Ascending aorta (tissue), 2 donors: ENCODE data around the gene TFF3. TPM values are rescaled to one million over a fixed set of nuclear protein-coding genes. Genes with fewer than 3 reads are reported as not detected.
A peak's percentile ranks its signal among the peaks of the same experiment; 100 is the strongest.

ENCODE experiments used
- DNase-seq, 2 donors: peaks; one replicate each; pipeline ENCODE4 v3.0.0-alpha.2; 2019; ENCODE audit warnings: low spot score in 2 of 2
- H3K27ac ChIP-seq, 2 donors: fragments of 200-600 bp; sonication (generic); one replicate each; pipeline ENCODE4 v1.5.1; 2016 to 2017; ENCODE audit warnings: mild to moderate bottlenecking in 1 of 2
- H3K27me3 ChIP-seq: fragments of 200-600 bp; sonication (generic); one replicate; pipeline ENCODE4 v1.5.1; 2017
- H3K36me3 ChIP-seq, 2 donors: fragments of 200-600 bp; sonication (generic); one replicate each; pipeline ENCODE4 v1.5.1; 2016
- H3K4me1 ChIP-seq, 2 donors: fragments of 200-600 bp; sonication (generic); one replicate each; pipeline ENCODE4 v1.5.1; 2016 to 2017; ENCODE audit warnings: mild to moderate bottlenecking in 1 of 2
- H3K4me3 ChIP-seq, 2 donors: fragments of 200-600 bp; sonication (generic); one replicate each; pipeline ENCODE4 v1.5.1; 2016 to 2017; ENCODE audit warnings: mild to moderate bottlenecking in 1 of 2
- H3K9me3 ChIP-seq, 2 donors: fragments of 200-600 bp; sonication (generic); one replicate each; pipeline ENCODE4 v1.5.1; 2016
- intact Hi-C: fragments of 100-400 bp; cut with DNase I; formaldehyde crosslinking; loops from one replicate; pipeline ENCODE4 v1.15.1; 2023
- total RNA-seq: library from RNA; depleted of rRNA; stranded (reverse); fragments of >200 nt; gene quantifications from one replicate; pipeline ENCODE4 v1.1.0, GENCODE V29; 2016
- TF ChIP-seq, protein P1 (sequence below), 3 experiments: fragments of 200-600 bp in 2 of 3; fragments of 450-650 bp in 1 of 3; sonication (generic) in 2 of 3; IDR thresholded peaks; one replicate each; pipeline ENCODE4 v1.5.1; 2016 to 2019; ENCODE audit warnings: antibody characterized with exemption in 3 of 3, mild to moderate bottlenecking in 1 of 3, moderate library complexity in 1 of 3

The TFF3 gene
- total RNA-seq, 1 donor from 2014 or later, result not detected

DNA sequence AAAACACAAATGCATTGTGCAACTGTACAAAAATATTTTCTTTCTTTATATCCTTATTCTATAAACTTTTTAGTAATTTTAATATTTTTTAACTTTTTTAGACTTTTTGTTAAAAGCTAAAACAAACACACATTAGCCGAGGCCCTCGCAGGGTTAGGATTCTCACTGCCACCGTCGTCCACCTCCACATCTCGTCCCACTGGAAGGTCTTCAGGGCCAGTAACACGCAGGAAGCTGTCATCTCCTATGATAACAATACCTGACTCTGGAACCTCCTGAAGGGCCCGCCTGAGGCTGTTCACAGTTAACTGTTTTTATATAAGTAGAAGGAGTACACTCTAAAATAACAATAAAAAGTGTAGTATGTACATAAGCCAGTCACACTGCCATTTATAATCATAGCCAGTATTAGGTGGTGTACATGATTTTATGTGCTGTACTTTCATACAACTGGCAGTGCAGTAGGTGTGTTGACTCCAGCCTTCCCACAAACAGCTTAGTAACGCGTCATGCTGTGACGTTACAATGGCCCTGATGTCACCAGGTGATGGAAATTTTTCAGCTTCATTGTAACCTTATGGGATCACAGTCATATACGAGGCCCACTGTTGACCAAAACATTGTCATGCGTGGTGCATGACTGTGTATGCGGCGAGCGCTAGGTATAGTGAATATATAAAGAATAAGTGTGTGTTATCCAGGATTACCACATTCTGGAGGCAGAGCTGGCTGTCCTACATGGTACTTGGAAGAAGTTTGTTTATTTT lies 26.8 kb upstream of the TFF3 start:
- no peaks in the 10 kb centered on the region for H3K27me3 ChIP-seq
- no peak for DNase-seq

DNA sequence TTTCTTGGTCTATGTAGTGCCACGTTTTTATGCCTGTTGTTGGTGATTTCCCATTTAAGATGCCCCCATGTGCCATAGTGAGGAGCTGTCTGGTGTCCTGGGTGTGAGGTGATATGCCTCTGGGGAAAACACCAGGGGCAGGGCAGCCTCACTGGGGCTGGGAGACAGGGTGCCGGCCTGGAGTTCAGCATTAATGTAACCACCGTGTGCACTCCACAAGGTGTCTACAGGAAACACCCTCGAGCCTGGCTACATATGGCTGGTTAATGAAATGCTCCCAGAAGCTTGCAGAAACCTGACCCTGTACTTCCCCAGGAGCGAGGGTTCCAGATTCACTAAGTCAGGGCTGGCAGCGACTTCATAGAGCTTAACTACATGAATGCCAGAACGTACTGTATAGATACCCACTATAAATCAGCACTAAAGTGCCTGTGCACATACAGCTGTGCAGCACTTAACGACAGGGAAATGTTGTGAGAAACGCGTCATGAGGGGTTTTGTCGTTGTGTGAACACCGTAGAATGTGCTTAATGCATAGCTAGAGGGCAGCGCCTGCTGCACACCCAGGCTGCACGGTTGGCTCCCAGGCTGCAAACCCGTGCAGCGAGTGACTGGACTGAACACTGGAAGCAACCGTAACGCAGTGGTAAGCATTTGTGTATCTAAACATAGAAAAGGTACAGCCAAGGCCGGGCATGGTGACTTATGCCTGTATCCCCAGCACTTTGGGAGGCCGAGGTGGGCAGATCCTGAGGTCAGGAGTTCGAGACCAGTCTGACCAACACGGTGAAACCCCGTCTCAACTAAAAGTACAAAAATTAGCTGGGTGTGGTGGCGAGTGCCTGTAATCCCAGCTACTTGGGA lies 25.2 kb upstream of the TFF3 start:
- no peaks in the 10 kb centered on the region for H3K9me3 ChIP-seq
- H3K36me3 ChIP-seq, result no peaks in the 10 kb centered on the region
- no peak overlapping the region for H3K27ac ChIP-seq
- DNase-seq, result no peak
- H3K4me3 ChIP-seq, result no peak overlapping the region
- TF ChIP-seq, protein P1, sequence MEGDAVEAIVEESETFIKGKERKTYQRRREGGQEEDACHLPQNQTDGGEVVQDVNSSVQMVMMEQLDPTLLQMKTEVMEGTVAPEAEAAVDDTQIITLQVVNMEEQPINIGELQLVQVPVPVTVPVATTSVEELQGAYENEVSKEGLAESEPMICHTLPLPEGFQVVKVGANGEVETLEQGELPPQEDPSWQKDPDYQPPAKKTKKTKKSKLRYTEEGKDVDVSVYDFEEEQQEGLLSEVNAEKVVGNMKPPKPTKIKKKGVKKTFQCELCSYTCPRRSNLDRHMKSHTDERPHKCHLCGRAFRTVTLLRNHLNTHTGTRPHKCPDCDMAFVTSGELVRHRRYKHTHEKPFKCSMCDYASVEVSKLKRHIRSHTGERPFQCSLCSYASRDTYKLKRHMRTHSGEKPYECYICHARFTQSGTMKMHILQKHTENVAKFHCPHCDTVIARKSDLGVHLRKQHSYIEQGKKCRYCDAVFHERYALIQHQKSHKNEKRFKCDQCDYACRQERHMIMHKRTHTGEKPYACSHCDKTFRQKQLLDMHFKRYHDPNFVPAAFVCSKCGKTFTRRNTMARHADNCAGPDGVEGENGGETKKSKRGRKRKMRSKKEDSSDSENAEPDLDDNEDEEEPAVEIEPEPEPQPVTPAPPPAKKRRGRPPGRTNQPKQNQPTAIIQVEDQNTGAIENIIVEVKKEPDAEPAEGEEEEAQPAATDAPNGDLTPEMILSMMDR (IDR thresholded peaks at IDR 0.05), result no peak
- no peaks in the 10 kb centered on the region for H3K27me3 ChIP-seq
- no peaks in the 10 kb centered on the region for H3K4me1 ChIP-seq
- intact Hi-C loops, result no loop called here

More for the DNA sequence above, 26.8 kb upstream of the TFF3 start:
- Histone ChIP-seq H3K27ac (no peak overlapping the region), H3K4me3 (no peak overlapping the region), H3K9me3 (no peaks in the 10 kb centered on the region), H3K36me3 (no peaks in the 10 kb centered on the region), H3K4me1 (no peaks in the 10 kb centered on the region)
- intact Hi-C loops, result no loop called here
- TF ChIP-seq, protein P1 (IDR thresholded peaks at IDR 0.05), result no peak

DNA sequence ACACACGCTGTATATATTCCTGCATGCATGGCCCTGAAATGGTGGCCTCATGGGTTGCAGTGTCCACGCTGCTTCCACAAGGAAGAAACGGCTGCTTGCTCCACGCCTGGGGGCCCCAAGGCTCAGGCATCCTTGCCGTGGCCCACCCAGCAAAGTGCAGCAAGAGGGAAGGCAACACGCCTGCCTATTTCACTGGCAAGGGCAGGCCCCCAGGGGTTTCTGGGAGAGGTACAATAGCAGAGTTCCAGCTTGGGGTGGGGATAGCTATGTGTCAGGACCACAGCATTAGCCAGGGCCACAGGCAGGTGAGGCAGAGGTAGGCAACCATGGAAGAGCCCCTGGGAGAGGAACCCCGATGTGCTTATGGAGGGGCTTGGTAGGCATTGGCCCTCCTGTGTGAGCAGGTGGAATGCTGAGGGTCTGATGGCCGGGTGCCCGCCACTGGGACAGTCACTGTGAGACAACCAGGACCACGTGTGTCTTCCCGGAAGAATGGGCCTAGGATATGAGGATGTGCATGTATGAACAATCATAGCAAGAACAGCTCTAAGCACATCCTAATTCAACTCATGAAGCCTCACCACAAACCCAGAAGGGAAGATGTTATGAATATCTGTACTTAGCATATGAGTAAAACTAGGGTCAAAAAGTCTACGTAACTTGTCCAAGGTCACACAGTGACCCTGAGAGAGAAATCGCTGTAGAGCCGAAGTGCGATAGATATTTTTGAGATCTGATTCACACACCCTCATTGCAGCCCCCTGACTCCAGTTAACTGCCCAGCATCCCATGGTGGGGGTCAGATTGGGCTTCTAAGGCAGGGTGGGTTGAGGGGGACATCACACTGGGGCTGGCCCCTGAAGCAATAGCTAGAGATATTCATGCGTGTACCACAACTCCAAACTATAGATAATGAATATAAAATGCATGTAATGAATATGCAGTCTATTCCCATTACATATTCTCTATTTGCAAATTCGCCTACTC lies 23.8 kb upstream of the TFF3 start:
- no peaks in the 10 kb centered on the region for H3K27me3 ChIP-seq
- intact Hi-C loops, result no loop called here
- H3K36me3 ChIP-seq, result no peaks in the 10 kb centered on the region
- no peak overlapping the region for H3K4me3 ChIP-seq
- H3K4me1 ChIP-seq, result no peaks in the 10 kb centered on the region
- H3K27ac ChIP-seq, result no peak overlapping the region
- TF ChIP-seq, protein P1 (IDR thresholded peaks at IDR 0.05), result no peak
- H3K9me3 ChIP-seq, result no peaks in the 10 kb centered on the region
- DNase-seq, result no peak

DNA sequence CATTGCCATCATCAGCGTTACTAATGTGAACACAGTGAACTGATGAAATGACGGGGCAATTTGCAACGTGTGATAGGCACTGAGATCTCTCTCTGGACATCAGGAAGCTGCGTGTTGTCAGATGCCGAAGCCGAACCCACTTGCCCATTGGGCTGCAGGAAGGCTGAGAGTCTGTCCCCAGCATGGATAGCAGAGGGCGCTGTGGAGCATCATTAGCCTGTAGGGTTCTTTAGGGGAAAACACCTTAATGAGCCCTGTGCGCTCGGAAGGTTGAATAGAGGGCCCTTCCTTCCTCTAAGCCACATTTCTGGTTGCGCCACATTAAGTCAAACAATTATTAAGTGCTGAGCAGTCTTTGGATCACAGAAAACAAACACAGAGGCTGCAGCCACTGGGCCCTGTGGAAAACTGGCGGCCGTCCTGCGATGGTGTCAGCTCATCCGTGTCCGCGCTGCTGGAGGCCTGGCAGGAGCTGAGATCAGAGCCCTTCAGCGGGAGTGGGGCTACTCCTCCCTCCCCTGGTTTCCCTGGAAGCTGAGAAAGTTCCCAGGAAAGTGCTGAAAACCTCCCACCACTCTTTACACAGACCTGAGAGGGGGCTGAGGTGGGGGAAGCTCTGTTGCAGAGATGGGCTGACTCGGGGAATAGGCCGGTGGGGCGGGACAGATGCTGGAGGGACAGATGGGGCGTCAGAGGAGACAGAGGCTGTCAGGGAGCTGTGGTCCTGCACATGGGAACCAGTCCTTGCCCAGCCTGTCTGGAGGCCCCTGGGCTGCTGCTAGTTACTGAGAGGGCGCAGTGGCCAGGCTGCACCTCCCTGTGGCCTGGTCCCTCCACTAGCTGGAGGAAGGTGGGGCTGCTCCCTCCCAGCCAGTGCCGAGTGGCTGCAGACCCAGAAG lies 22.9 kb upstream of the TFF3 start:
- intact Hi-C loops, result no loop called here
- TF ChIP-seq, protein P1 (IDR thresholded peaks at IDR 0.05), result peak; percentile 9 to 34 (median 13)
- H3K27ac ChIP-seq, result no peak overlapping the region
- DNase-seq, result peak in 1 of 2 donors; percentile 73
- no peaks in the 10 kb centered on the region for H3K36me3 ChIP-seq
- no peak overlapping the region for H3K4me3 ChIP-seq
- H3K9me3 ChIP-seq, result no peaks in the 10 kb centered on the region
- H3K4me1 ChIP-seq, result no peaks in the 10 kb centered on the region
- H3K27me3 ChIP-seq, result no peaks in the 10 kb centered on the region
